GM21515 (cell line): ENCODE results near the gene GNG2.
A peak's percentile ranks its signal among the peaks of the same experiment; 100 is the strongest.

ENCODE experiments used
- ATAC-seq: cut with Tn5 transposase; IDR thresholded peaks from one replicate; pipeline ENCODE4 v1.9.1; 2021; ENCODE audit not compliant: unreplicated experiment

GNG2 gene

DNA sequence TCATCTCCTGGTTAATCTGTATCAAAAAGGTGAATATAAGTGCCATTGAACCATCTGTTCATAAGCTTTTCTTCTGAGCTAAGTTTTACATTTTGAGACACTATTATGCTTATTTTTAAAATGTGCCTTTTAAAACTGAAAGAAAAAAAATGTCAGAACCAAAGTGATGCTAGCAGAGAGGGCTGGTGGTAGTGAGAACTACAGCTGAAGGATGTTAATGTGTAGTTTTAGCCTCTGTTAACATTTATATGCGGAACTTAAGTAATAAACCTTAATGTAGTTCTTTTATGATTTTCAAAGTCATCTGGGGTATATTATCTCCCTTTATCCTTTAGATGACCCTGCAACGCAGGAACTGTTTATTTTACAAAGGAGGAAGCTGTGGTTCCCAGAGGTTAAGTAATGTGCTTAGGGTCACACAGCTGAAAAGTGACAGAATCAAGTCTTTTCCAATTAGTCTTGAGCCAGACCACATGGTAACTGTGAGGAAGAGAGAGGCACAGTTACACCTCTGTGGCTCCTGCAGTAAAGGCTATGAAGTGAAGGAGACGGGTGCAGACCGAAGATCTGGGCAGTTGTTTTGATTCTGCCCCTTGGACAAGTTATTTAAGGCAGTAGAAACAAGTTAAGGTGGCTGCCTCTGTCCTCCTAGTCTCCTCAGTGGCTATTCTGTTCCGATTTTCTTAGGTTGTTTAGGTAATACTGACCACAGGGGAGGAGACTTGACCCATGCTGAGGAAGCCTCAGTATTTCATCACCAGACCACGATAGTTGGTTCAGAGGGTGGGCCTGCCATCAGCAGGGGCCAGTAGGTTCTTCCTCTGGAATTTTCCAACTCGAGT, 23.9 kb downstream of the GNG2 start:
- peak; percentile 68 for ATAC-seq

GRCh38 chr14:51889851-51890250, 29.4 kb downstream of the GNG2 start:
- ATAC-seq, result no peak

DNA sequence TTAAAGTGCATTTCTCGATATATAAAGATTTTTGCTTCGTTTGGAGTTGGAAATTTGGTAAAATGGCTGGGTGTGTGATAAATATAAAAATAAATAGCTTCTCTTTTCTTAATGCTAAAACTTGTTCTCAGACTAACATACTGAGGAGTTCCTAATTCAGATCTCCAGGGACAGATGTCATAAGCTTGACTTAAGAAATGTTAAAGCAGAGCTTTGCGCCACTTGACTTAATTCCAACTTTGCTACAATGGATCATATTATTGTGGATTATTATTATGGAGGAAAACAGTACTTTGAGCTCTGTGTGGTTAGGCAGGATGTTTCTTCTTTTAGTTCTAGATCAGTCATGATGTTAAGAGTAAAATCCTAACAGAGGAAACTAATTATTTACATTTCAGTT, 33.8 kb downstream of the GNG2 start:
- no peak for ATAC-seq

DNA sequence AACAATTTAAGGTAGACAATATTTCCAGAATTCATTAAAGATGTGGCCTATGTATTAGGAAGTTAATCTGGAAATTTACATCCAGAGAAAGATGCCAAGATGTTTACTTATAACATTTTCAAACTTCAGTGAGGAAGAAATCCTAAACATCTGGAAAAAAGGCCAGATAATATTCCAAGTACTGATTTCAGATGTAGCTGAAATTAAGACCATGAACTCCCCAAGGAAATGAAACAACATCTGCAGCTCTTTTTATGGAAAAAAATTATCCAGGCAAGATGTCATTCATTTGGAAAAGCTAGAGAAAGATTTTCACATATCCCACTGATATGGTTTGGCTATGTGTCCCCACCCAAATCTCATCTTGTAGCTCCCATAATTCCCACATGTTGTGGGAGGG, 35.0 kb downstream of the GNG2 start:
- ATAC-seq, result no peak

DNA sequence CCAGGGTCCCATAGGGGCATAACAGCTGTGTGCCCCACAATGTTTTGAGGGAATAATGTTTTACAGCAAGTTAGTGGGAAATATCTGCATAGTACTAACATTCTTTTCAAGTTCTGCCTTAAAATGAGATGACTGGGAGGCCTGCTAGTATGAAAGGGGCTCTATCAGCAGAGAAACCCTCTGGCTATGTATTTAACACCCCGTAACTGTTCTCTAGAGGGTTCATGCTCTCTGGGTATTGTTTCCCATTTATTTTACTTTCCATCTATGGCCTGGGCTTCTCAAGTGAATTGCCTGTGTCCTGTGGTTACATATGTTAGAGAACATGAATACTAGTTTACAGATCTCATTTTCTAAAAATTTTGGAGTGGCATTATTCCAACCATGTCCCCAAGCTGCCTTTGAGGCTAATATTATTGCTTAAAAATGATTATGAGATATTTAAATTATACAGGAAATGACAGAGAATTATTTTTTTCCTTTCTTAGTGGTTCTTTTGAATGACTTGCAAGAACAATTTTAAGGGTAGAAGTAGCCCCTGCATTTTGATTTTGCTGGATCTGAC, 37.5 kb downstream of the GNG2 start:
- ATAC-seq, result no peak

GRCh38 chr14:51901475-51902024, 41.1 kb downstream of the GNG2 start:
- no peak for ATAC-seq

DNA sequence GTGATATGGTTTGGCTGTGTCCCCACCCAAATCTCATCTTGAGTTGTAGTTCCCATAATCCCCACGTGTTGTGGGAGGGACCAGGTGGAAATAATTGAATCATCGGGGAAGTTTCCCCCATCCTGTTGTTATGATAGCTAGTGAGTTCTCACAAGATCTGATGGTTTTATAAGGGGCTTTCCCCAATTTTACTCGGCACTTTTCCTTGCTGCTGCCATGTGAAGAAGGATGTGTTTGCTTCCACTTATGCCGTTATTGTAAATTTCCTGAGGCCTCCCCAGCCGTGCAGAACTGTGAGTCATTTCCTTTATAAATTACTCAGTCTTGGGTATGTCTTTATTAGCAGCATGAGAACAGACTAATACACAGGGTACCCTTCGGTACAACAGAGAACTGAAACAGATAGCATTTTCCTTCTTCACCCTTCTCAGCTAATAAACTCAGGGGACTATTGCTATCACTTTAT, 45.3 kb downstream of the GNG2 start:
- ATAC-seq, result peak; percentile 80

- ATAC-seq, result no peak
These were observed 47.7 kb downstream of the GNG2 start for GRCh38 chr14:51908086-51908485.

DNA sequence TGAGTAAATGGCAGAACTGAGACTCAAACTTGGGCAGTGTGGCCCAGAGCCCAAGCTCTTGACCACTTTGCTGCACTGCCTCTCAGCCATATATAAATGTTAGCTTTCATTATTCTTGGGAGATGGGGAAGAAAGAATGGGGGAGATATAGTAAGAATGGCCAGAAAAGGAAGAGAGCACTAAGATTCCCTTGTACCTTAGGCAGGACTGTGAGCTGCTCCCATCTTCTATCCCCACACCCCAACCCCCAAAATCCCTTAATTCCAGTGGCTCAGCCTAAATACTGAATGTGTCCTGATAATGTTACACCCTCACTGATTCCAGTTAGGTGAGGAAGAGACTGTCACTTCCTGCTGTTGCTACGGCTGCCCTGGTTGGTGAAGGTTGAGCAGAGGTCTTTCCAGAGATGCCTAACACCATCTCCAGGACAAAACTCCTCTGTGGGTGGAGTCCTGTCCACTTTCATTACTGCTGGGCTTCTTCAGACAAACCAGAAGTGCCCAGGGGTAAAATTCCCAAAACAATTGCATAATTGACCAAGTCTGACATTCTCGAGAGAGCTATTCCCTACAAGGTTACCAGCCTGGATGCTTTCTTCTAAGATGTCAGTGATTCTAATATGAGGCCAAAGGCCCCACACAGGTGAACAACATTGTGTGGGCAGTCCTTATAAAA, 51.8 kb downstream of the GNG2 start:
- no peak for ATAC-seq

DNA sequence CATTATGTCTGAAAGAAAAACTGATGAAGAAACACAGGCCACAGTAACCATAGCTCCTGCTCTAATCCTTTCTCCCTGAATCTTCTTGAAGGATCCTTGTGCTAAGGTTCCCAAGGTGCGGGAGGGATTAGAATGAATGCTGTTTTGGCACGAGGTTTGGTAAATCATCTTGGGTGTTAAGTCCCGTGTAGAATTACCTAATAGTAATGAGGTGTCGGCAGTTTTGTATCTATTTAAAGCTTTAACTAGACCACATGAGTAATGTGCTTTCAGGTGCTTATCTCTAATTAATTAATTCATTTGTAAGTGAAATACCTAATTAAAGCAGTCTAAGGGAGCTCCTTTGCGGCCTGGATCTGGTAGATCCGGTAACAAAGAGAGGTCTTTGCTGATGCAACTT, 53.9 kb downstream of the GNG2 start:
- no peak for ATAC-seq

- no peak for ATAC-seq
These were observed 56.8 kb downstream of the GNG2 start for GRCh38 chr14:51917193-51917592.

GRCh38 chr14:51921026-51921425, 60.6 kb downstream of the GNG2 start:
- no peak for ATAC-seq

DNA sequence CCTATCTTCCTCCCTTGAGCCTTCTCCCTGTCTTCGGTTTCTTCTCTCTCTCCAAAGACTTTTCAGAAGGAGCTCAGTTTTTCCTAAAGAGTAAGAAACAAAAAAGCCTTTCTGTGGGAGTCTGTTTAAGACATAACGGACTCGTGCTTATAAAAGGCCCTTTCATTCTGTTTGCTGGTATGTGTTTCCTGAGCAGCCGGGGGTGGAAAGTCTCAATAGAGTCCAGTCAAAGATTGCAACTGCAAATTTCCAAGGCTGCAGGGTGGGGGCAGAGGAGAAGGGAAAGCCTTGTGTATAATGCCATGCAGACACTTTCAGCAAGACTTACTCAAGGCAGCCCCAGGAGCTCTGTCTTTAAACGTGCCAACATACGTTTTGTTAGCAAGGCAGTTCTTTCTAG, 62.2 kb downstream of the GNG2 start:
- ATAC-seq, result no peak

GRCh38 chr14:51924600-51924999, 64.2 kb downstream of the GNG2 start:
- no peak for ATAC-seq

GRCh38 chr14:51925980-51926379, 65.6 kb downstream of the GNG2 start:
- ATAC-seq, result no peak

DNA sequence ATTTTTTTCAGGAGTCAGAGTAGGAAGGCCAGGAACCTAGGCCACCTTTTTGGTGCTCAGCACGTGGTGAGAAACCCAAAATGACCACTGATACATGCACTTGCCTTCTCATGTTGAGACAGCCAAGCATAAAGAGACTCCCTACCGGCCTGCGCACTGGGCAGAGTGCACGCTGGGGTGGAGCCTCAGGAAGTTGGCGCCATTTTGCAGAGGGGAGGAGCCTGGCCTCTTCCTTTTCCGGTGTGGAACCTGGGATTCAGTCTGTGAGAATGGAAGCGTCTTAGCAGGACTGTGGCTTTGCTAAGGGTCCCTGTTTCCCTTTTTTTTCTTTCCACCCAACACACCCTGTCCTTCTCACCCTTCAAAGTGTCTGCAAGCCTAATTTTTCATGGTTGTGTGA, 66.0 kb downstream of the GNG2 start:
- ATAC-seq, result no peak

DNA sequence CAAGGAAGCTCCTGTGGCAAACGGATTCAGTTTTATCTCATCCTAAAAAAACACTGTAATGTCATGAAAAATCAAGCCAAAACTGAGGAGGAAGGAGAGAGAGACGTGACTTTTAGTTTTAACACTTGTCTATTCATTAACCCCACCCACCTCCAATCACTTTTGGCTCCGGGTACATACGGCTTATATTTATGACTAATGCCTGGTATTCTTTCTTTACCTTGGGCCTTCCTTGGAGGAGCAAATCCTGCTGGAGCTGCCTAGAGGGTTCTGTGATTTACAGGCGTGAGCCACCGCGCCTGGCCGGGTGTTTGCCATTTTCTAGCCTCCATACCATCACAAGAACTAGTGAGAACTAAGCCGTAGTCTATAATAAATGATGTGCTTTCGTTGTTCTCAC, 68.2 kb downstream of the GNG2 start:
- no peak for ATAC-seq

GRCh38 chr14:51929166-51929565, 68.8 kb downstream of the GNG2 start:
- ATAC-seq, result no peak

DNA sequence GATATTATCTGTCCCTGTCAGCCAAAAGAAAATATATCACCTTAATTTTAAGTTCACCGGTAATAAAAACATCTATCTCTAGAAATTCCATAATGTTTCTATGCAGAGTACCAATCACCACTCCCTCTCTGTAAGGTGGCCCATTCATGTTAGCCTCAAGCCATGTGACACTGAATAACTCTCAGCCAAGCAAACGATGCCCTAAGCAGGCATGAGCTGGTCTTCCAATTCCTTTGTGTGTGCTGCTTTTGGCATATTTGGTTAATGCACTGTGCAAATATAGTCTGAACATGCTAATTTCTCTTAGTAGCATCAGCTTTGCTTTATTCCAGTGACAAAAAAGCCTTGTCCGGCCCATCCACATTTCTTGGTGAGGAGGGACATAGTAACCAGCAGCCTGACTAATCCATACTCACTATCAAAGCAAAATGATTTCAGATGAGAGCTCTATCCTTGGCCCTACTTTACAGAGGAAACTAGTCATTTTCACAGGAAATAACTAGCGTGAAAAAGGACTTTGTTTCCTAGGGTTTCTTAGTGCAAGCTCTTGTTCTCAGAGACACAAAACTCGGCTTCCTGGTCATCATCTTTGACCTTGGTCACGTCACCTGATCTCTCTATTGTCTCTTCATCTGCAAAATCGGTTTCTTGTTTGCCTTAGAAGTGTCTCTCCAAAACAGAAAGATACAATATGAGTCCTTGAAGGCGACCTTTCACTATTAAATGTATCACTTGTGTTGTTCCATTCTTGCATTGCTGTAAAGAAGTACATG, 69.7 kb downstream of the GNG2 start:
- ATAC-seq, result no peak

DNA sequence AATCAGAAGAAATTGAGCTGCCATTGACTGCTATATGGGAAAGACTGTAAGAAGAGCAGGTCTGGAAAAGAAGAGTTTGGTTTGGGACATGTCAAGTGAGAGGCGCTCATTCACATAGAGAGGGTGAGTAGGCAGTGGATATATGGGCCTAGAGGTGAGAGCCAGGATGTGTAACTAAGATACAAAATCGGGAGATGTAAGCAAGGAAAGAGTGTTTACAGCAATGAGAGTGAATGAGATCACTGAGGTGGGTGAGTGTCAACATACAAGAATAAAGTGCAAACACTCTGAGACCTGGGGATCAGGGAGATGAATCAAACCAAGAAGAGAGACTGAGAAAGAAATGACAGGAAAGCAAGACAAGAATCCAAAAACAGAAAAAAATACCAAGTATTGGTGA, 70.9 kb downstream of the GNG2 start:
- ATAC-seq, result no peak

GRCh38 chr14:51933191-51933590, 72.8 kb downstream of the GNG2 start:
- ATAC-seq, result no peak
